Activated T-cell treated with anti-CD3 and anti-CD28 coated beads, Interleukin-2, amount 50 U/mL, for 72 hours (primary cell): ENCODE measurements around the gene RMP24.
"Not testable (repeated sequence)": the region's sequence is repeated elsewhere in the genome, so short reads cannot be mapped to it uniquely, and the experiment has no call there.

Experiments
- ATAC-seq, 2 donors: fragments of 150-1000 bp; cut with Tn5 transposase; replicated peaks in 1 of 2; 2 replicates each; pipeline ENCODE4 v1.10.0; 2021; ENCODE audit warnings: moderate library complexity in 2 of 2, mild to moderate bottlenecking in 1 of 2
- DNase-seq, 2 donors: peaks; one replicate each; pipeline ENCODE4 v3.0.0; 2021 to 2022; ENCODE audit warnings: mixed read lengths in 1 of 2
- H3K27ac Mint-ChIP-seq: one replicate; pipeline ENCODE4 v1.8.0; 2022; ENCODE audit warnings: mild to moderate bottlenecking, moderate library complexity, mixed read lengths
- H3K27me3 Mint-ChIP-seq: one replicate; pipeline ENCODE4 v1.8.0; 2022; ENCODE audit warnings: low read depth, mixed read lengths
- H3K36me3 Mint-ChIP-seq, 2 donors: one replicate each; pipeline ENCODE4 v1.8.0; 2022; ENCODE audit warnings: mixed read lengths in 2 of 2, mild to moderate bottlenecking in 1 of 2; ENCODE audit not compliant: insufficient read depth in 2 of 2
- H3K4me1 Mint-ChIP-seq: one replicate; pipeline ENCODE4 v1.8.0; 2022; ENCODE audit warnings: low read depth, mixed read lengths
- H3K4me3 Mint-ChIP-seq, 2 donors: one replicate each; pipeline ENCODE4 v1.8.0; 2022; ENCODE audit warnings: mild to moderate bottlenecking in 2 of 2, mixed read lengths in 2 of 2, moderate library complexity in 2 of 2
- H3K9me3 Mint-ChIP-seq, 2 donors: one replicate each; pipeline ENCODE4 v1.8.0; 2022; ENCODE audit warnings: mixed read lengths in 2 of 2

RMP24 gene

DNA sequence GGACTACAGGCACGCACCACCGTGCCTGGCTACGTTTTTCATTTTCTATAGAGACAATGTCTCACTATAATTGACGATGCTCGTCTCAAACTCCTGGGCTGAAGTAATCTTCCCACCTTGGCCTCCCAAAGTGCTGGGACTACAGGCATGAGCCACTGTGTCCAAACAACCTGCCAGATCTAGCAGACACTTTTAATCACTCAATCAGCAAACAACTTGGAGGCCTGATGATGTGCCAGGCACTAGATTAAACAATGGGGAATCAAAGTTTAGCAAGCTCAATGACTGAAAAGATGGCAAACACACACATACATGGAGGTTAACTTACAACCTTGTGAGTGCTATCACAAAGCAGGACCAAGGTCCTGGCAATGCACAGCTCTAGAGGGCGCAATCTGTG, 29.8 kb upstream of the RMP24 start:
- H3K4me3 Mint-ChIP-seq = no peak overlapping the region
- no peaks in the 10 kb centered on the region for H3K27me3 Mint-ChIP-seq
- H3K4me1 Mint-ChIP-seq = no peaks in the 10 kb centered on the region
- no peaks in the 10 kb centered on the region for H3K9me3 Mint-ChIP-seq
- ATAC-seq (no peak), DNase-seq (no peak)
- no peak overlapping the region for H3K27ac Mint-ChIP-seq
- H3K36me3 Mint-ChIP-seq = no peaks in the 10 kb centered on the region

DNA sequence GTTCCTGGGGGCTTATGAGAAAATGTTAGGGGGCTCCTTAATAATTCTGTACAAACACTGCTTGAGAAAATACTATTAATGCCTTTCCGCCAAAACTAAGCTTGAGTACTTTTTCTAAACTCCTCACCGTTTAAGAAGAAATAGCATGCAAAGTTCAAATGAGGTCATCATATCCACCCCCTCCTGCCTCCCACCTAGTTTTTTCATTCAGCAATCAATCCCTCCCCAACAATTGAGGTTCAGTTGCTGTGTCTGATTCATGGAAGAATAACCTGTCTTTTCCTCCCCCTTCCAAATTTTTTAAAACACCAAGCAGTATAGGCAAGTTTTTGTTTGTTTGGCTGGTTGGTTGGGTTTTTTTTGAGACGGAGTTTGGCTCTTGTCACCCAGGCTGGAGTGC, 24.4 kb upstream of the RMP24 start:
- H3K4me1 Mint-ChIP-seq = peaks cover 12% of the 10 kb centered on the region
- DNase-seq = no peak
- peaks cover 15% of the 10 kb centered on the region for H3K27me3 Mint-ChIP-seq
- H3K36me3 Mint-ChIP-seq = no peaks in the 10 kb centered on the region
- ATAC-seq = no peak
- H3K9me3 Mint-ChIP-seq = no peaks in the 10 kb centered on the region
- no peak overlapping the region for H3K4me3 Mint-ChIP-seq
- H3K27ac Mint-ChIP-seq = no peak overlapping the region

DNA sequence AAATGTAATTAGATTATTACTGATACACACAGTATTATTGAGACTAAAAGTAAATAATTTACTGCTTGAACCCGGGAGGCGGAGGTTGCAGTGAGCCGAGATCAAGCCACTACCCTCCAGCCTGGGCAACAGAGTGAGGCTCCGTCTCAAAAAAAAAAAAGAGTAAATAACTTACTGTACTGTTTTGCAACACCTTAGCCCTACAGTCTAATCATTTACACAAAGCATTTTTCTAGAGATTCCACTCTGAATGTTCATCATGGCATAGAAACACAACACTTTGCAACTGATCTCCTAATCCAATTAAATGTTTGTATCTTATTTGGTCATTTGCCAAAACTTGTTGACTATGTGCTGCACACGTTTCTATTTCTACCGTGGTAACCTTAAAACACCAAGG, 23.4 kb upstream of the RMP24 start:
- H3K9me3 Mint-ChIP-seq = no peaks in the 10 kb centered on the region
- H3K4me3 Mint-ChIP-seq = peak overlapping the region in 1 of 2 donors; percentile 88
- no peak for ATAC-seq
- no peaks in the 10 kb centered on the region for H3K36me3 Mint-ChIP-seq
- H3K4me1 Mint-ChIP-seq = peaks cover 12% of the 10 kb centered on the region
- DNase-seq = no peak
- H3K27ac Mint-ChIP-seq = no peak overlapping the region
- H3K27me3 Mint-ChIP-seq = peaks cover 15% of the 10 kb centered on the region

DNA sequence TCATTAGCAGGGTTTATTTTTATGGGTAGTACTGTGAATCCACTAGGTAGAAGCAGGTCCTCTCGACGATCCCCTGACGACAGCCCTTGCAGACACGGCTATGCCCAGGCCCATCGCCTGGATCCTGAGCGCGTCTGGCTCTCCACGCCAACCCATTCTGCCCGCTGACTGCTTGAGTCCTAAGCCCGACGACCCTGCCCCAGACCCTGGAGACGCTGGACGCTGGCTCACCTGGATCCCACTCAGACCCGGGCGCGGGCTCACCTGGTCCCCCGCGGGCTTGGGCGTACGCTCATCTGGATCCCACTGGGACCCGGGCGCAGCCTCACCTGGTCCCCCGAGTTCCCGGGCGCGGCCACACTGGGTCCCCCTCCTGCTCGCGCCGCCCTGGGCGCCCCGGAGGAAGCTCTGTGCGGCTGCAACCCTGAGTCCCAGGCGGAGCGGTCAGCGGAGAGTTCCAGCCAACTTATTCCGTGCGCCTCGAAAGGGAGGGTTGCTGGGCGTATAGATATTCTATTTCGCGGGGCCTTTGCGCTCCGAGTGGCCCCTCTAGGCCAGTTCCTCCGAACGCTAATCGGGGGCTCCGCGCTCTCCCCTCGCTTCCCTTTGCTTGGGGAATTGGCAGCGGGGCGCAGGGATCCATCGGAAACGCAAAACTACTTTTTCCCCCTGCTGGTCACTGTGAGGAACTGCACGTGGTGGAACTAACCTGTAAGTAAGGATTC, 22.4 kb upstream of the RMP24 start:
- ATAC-seq (peak; percentile 70 to 81), DNase-seq (peak; percentile 47 to 53)
- Mint-ChIP-seq H3K9me3 (no peaks in the 10 kb centered on the region), H3K36me3 (no peaks in the 10 kb centered on the region), H3K27me3 (peaks cover 15% of the 10 kb centered on the region), H3K4me1 (peaks cover 12% of the 10 kb centered on the region), H3K27ac (no peak overlapping the region), H3K4me3 (peak overlapping the region; percentile 88 to 95)

DNA sequence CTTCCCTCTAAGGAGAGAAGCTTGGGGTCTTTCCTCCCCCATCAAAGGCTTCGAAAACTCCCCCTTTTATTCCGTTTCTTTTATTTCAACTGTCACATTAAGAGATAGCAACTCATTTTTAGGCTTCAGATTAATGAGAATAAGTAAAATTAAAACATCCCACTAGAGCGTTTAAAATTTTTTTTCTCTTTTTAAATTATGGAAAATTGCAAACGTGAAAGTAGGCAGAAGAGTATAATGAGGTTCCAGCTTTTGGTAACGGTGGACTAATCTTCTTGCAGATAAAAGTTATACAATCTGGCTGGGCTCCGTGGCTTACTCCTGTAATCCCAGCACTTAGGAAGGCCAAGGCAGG, 21.9 kb upstream of the RMP24 start:
- H3K4me1 Mint-ChIP-seq = peaks cover 12% of the 10 kb centered on the region
- no peak for DNase-seq
- no peaks in the 10 kb centered on the region for H3K36me3 Mint-ChIP-seq
- H3K27me3 Mint-ChIP-seq = peaks cover 15% of the 10 kb centered on the region
- ATAC-seq = no peak
- no peaks in the 10 kb centered on the region for H3K9me3 Mint-ChIP-seq
- no peak overlapping the region for H3K27ac Mint-ChIP-seq
- H3K4me3 Mint-ChIP-seq = peak overlapping the region; percentile 88 to 95

DNA sequence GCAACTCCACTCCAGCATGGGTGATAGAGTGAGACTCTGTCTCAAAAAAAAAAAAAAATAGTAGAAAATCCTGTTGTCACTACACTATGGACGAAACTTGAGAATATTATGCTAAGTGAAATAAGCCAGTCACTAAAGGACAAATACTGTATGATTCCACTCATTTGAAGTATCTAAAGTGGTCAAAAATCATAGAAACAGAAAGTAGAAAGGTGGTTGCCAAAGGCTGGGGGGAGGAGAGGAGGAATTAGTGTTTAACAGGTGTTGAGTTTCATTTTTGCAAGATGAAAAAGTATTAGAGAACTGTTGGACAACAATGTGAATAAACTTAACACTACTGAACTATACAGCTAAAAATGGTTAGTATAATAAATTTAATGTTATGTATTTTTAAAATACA, 18.8 kb upstream of the RMP24 start:
- Mint-ChIP-seq H3K36me3 (peaks cover 0 to 2% of the 10 kb centered on the region in 2 donors), H3K27me3 (peaks cover 25% of the 10 kb centered on the region), H3K9me3 (no peaks in the 10 kb centered on the region), H3K4me3 (no peak overlapping the region), H3K27ac (no peak overlapping the region), H3K4me1 (peaks cover 12% of the 10 kb centered on the region)
- no peak for ATAC-seq
- no peak for DNase-seq

DNA sequence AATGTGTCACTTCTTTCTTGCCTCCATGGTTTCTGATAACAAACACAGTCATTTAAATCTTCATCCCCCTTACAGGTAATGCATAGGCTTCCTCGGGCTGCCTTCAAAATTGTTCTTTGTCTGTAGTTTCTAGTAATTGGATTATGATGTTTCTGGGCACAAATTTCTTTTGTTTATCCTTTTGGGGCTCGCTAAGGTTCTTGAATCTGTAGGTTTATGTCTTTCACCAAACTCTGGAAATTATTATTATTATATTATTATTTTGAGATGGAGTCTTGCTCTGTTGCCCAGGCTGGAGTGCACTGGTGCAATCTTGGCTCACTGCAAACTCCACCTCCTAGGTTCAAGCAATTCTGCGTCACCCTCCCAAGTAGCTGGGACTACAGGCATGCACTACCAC, 16.3 kb upstream of the RMP24 start:
- Mint-ChIP-seq H3K27me3 (peaks cover 16% of the 10 kb centered on the region), H3K27ac (no peak overlapping the region), H3K4me3 (no peak overlapping the region), H3K4me1 (no peaks in the 10 kb centered on the region), H3K36me3 (peaks cover 0 to 2% of the 10 kb centered on the region in 2 donors), H3K9me3 (no peaks in the 10 kb centered on the region)
- DNase-seq (no peak), ATAC-seq (no peak)

DNA sequence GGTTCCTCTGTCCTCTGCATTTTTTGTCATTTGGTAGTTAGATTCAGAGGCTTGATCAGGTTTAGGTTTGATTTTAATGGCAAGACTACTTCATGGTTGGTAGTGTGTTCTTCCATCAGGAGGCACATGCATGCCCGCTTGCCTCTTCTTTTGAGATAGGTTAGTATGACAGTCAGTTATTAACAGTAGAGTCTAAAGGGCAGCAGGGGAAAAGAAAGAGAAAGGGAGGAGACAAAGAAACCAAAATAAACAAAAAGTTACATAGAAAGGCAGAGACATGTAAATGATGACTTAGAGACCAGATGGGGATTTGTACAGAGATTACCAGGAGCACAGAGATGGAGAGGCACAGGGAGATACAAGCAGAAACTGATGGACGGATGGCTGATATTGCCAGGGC, 10.2 kb upstream of the RMP24 start:
- Mint-ChIP-seq H3K27me3 (peaks cover 8% of the 10 kb centered on the region), H3K27ac (no peak overlapping the region), H3K4me3 (no peak overlapping the region), H3K9me3 (no peaks in the 10 kb centered on the region), H3K36me3 (no peaks in the 10 kb centered on the region), H3K4me1 (peaks cover 9% of the 10 kb centered on the region)
- no peak for DNase-seq
- no peak for ATAC-seq

DNA sequence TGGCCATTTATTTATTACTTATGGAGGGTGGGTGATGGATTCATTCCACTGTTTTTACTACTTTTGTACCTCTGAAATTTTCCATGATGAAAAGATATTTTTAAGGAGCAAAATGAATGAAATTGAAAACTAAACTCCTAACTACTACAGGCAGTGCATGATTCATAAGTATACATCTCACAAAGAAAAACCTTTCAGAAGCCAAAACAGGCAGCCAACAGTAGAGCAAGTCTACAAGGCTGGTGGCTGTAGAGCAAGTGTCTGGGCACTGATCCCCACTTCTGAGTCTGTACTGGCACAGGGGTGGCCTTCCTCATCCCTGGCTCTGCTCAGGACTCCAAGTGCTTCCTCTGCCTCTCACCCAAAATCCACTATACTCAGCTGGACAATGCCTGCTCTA, 8.2 kb upstream of the RMP24 start:
- peaks cover 22% of the 10 kb centered on the region for H3K4me1 Mint-ChIP-seq
- ATAC-seq (peak; percentile 53 to 62), DNase-seq (no peak)
- H3K4me3 Mint-ChIP-seq = no peak overlapping the region
- H3K9me3 Mint-ChIP-seq = no peaks in the 10 kb centered on the region
- H3K27me3 Mint-ChIP-seq = peaks cover under 1% of the 10 kb centered on the region
- peak overlapping the region; percentile 53 for H3K27ac Mint-ChIP-seq
- H3K36me3 Mint-ChIP-seq = no peaks in the 10 kb centered on the region

DNA sequence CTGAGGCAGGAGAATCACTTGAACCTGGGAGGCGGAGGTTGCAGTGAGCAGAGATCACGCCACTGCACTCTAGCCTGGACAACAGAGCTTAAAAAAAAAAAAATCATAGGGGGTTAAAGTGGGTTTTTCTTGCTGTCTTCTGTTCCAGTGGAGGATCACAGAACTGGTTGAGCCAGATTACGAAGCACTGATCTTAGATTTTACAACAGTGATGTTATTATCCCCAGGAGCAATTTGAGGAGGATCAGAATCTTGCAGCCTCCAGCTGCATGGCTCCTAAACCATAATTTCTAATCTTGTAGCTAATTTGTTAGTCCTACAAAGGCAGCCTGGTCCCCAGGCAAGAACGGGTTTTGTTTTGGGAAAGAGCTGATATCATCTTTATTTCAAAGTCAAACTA, 4.6 kb upstream of the RMP24 start:
- H3K27ac Mint-ChIP-seq = peak overlapping the region; percentile 15
- peaks cover 40% of the 10 kb centered on the region for H3K4me1 Mint-ChIP-seq
- H3K36me3 Mint-ChIP-seq, H3K27me3 Mint-ChIP-seq, H3K9me3 Mint-ChIP-seq, ATAC-seq, DNase-seq: not testable (repeated sequence)
- peak overlapping the region in 1 of 2 donors; percentile 24 for H3K4me3 Mint-ChIP-seq

DNA sequence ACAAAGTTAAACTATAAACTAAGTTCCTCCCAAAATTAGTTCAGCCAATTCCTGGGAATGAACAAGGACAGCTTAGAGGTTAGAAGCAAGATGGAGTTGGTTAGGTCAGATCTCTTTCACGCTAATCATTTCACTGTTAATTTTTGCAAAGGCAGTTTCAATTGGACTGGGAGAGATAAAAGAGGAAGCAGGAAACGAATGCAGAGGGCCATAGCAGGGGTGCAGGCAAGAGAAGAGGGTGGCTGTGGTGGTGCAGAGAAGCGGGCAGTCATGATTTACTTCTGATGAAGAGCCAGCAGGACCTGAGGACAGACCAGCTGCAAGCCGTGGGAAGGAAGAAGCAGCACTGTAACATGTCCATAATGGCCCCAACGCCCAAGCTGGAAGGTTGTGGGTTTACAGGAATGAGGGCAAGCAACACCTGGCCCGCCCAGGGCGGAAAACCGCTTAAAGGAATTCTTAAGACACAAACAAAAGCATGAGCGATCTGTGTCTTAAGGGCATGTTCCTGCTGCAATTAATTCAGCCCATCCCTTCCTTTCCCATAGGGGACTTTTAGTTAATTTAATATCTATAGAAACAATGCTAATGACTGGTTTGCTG, 4.1 kb upstream of the RMP24 start:
- ATAC-seq = no peak
- Mint-ChIP-seq H3K36me3 (peaks cover 4 to 7% of the 10 kb centered on the region in 2 donors), H3K4me1 (peaks cover 44% of the 10 kb centered on the region), H3K27ac (peak overlapping the region; percentile 15), H3K9me3 (no peaks in the 10 kb centered on the region), H3K27me3 (no peaks in the 10 kb centered on the region), H3K4me3 (peak overlapping the region; percentile 3 to 24)
- no peak for DNase-seq

DNA sequence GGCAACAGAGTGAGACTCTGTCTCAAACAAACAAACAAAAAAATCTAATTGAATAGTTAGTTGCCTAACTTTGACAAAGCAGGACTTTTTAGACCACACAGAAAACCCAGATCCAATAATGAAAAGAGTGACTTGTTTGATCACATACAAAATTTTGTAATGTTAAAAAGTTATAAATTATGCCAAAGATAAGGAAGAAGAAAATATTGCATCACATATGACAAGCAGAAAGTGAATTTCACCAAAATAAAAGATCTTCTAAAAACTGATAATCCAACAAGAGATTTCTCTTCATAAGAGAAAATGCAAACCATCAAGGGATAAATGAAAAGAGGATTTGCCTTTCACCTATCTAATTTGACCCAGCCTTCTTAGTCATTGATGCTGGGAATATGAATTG, 2.8 kb upstream of the RMP24 start:
- Mint-ChIP-seq H3K27ac (peak overlapping the region; percentile 96), H3K4me3 (peak overlapping the region; percentile 92 to 100)

DNA sequence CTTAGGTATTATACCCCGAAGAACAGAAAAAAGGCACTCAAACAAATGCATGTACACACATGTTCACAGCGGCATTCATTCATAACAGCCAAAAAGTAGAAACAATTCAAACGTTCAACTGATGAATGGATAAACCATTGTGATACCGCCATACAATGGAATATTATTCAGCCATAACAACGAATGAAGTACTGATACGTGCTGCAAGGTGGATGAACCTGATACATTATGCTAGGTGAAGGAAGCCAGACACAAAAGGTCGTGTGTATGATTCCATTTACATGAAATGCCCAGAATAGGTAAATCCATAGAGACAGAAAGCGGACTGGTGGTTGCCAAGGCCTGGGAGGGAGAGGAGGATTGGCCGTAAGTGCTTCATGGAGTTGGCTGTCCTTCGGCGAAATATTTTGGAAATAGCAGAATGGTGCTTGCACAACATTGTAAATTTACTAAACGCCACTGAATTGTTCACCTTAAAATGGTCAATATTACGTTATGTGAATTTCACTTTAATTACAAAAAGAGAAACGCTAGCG, 750 bp upstream of the RMP24 start:
- ATAC-seq = peak in 1 of 2 donors; percentile 2
- Mint-ChIP-seq H3K27ac (peak overlapping the region; percentile 96), H3K27me3 (no peaks in the 10 kb centered on the region), H3K4me3 (peak overlapping the region; percentile 92 to 100), H3K4me1 (peaks cover 51% of the 10 kb centered on the region), H3K36me3 (peaks cover 14 to 20% of the 10 kb centered on the region in 2 donors), H3K9me3 (no peaks in the 10 kb centered on the region)
- DNase-seq = no peak

More for the DNA sequence above, 2.8 kb upstream of the RMP24 start:
- ATAC-seq (no peak), DNase-seq (no peak)
- H3K4me1 Mint-ChIP-seq = peaks cover 48% of the 10 kb centered on the region
- no peaks in the 10 kb centered on the region for H3K9me3 Mint-ChIP-seq
- peaks cover 9 to 10% of the 10 kb centered on the region in 2 donors for H3K36me3 Mint-ChIP-seq
- H3K27me3 Mint-ChIP-seq = no peaks in the 10 kb centered on the region
